ENCODE measurements around the gene MICALL2.

MICALL2 gene

DNA sequence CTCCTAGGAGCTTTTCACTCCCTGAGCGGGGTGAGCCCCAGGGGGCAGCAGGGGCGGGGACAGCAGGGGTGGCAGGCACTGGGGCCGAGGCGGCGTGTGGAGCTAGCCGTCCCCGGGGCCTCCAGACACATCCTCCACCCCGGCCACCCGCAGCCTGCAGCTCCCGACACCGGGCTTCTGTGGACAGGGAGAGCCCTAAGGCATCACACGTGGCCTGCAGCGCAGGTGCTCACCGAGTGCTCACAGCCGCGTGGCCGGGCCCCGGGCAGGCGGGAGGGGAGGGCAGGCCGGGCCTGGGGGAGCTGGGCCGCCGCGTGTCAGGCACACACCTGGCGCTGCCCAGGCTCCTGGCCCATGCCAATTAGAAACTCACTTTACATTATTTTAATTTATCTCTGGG is 51.4 kb downstream of the MICALL2 start:
- no peak for DNase-seq (ENCODE audit: low read depth)
- H3K4me3 ChIP-seq (ENCODE audit: low read depth, low read length), result no peak overlapping the region
- no peak for TF ChIP-seq MYC (IDR thresholded peaks at IDR 0.05; ENCODE audit: low read depth, low read length)
- TF ChIP-seq CTCF (IDR thresholded peaks at IDR 0.05; ENCODE audit: low read depth, low read length), result no peak
- no peak for TF ChIP-seq POLR2A (IDR thresholded peaks at IDR 0.05; ENCODE audit: extremely low read depth, insufficient read length)
- TF ChIP-seq, protein P1, sequence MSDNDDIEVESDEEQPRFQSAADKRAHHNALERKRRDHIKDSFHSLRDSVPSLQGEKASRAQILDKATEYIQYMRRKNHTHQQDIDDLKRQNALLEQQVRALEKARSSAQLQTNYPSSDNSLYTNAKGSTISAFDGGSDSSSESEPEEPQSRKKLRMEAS (IDR thresholded peaks at IDR 0.05; ENCODE audit: low read depth, low read length), result no peak

DNA sequence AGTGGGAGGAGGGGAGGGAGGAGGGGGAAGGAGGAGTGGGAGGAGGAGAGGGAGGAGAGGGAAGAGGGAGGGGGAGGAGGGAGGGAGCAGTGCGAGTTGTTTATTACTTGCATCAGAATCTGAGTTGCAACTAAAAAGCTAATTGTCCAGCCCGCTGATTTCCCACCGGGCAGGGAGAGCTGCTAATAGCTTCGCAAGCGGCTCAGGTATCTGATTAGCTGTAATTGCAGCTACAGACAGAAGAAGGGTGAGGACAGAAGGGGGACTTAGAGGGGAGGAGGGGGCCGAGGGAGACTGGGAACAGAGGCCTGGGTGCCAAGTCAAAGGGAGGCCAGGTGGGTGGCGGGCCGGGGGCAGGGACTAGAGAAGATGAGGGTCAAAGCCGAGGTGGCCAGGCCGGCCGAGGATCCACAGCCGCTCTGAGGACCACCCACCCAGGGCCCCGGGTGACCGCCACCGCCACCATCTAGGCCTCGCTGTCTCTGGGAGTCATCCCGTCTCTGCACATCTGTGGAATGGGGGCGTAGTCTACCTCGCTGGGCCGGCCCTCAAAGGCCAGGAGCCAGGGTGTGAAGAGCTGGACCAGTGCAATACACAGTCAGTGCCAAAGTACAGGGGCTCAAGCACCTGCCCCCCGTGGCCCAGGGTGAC is 54.2 kb downstream of the MICALL2 start:
- peak; percentile 42 for DNase-seq (ENCODE audit: low read depth)
- no peak for TF ChIP-seq POLR2A (IDR thresholded peaks at IDR 0.05; ENCODE audit: extremely low read depth, insufficient read length)
- TF ChIP-seq, protein P1 (IDR thresholded peaks at IDR 0.05; ENCODE audit: low read depth, low read length), result no peak
- no peak for TF ChIP-seq CTCF (IDR thresholded peaks at IDR 0.05; ENCODE audit: low read depth, low read length)
- TF ChIP-seq MYC (IDR thresholded peaks at IDR 0.05; ENCODE audit: low read depth, low read length), result no peak
- H3K4me3 ChIP-seq (ENCODE audit: low read depth, low read length), result no peak overlapping the region

GRCh38 chr7:1404460-1404809 is 54.8 kb downstream of the MICALL2 start:
- no peak for DNase-seq (ENCODE audit: low read depth)
- TF ChIP-seq MYC (IDR thresholded peaks at IDR 0.05; ENCODE audit: low read depth, low read length) (no peak), CTCF (IDR thresholded peaks at IDR 0.05; ENCODE audit: low read depth, low read length) (no peak)
- TF ChIP-seq, protein P1 (IDR thresholded peaks at IDR 0.05; ENCODE audit: low read depth, low read length), result no peak
- no peak overlapping the region for H3K4me3 ChIP-seq (ENCODE audit: low read depth, low read length)

DNA sequence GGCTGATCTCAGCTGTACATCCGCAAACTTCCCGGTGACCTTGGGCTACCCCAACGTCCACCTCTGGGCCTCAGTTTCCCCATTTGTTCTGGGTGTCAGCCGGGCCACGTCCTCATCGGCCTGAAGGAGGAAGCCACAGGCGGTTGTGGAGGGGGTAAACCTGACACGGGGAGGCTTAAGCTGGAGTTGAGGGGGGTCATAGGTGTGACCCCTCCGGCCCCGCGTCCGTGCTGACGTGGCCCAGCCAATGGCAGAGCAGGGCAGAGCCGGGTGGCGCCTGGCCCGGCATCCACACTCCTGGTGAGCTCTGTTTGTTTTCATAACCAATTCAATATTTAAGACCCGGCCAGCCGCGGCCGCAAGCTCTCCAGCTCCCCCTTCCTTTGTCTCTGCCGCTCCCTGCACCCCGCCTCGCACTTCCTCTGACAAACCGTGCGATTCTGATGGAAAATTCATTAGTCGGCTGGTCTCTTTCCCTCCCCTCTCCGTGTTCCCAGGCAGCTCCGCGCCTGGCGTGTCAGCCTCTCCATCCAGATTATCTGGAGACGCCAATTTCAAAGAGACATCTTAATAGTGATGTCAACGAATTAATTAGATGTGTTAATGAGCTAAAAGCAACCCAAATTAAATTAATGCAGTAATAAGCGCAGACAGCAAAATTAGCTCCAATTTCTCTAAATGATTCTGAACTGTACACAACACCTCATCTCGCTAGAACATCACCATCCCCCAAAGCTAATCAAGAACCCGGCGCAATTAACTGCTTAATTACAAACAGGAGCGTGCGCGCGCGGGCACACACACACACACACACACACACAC is 55.4 kb downstream of the MICALL2 start:
- peak; percentile 84 for DNase-seq (ENCODE audit: low read depth)
- TF ChIP-seq MYC (IDR thresholded peaks at IDR 0.05; ENCODE audit: low read depth, low read length) (peak; percentile 29; the same call in 1 of the 2 replicates), POLR2A (IDR thresholded peaks at IDR 0.05; ENCODE audit: extremely low read depth, insufficient read length) (no peak), CTCF (IDR thresholded peaks at IDR 0.05; ENCODE audit: low read depth, low read length) (peak; percentile 53)
- TF ChIP-seq, protein P1 (IDR thresholded peaks at IDR 0.05; ENCODE audit: low read depth, low read length), result peak; percentile 61
- H3K4me3 ChIP-seq (ENCODE audit: low read depth, low read length), result no peak overlapping the region

GRCh38 chr7:1402791-1403637 is 56.3 kb downstream of the MICALL2 start:
- no peak for TF ChIP-seq MYC (IDR thresholded peaks at IDR 0.05; ENCODE audit: low read depth, low read length)
- TF ChIP-seq, protein P1 (IDR thresholded peaks at IDR 0.05; ENCODE audit: low read depth, low read length), result no peak
- no peak for TF ChIP-seq CTCF (IDR thresholded peaks at IDR 0.05; ENCODE audit: low read depth, low read length)
- no peak for TF ChIP-seq POLR2A (IDR thresholded peaks at IDR 0.05; ENCODE audit: extremely low read depth, insufficient read length)
- no peak overlapping the region for H3K4me3 ChIP-seq (ENCODE audit: low read depth, low read length)
- no peak for DNase-seq (ENCODE audit: low read depth)

All from NB4 (cell line).